Breast epithelium (tissue), 3 donors: Measurements from ENCODE around the gene FXYD1.

Experiments
- POLR2AphosphoS5 ChIP-seq, 3 donors: sonication (generic); formaldehyde crosslinking; IDR thresholded peaks; one replicate each; pipeline ENCODE4 v1.6.1; 2017; ENCODE audit warnings: antibody characterized with exemption in 3 of 3
- TF ChIP-seq, protein P1 (sequence below), 3 donors: fragments of 450-650 bp; IDR thresholded peaks; one replicate each; pipeline ENCODE4 v1.5.1; 2016 to 2017; ENCODE audit warnings: antibody characterized with exemption in 3 of 3, mild to moderate bottlenecking in 3 of 3, moderate library complexity in 3 of 3

DNA sequence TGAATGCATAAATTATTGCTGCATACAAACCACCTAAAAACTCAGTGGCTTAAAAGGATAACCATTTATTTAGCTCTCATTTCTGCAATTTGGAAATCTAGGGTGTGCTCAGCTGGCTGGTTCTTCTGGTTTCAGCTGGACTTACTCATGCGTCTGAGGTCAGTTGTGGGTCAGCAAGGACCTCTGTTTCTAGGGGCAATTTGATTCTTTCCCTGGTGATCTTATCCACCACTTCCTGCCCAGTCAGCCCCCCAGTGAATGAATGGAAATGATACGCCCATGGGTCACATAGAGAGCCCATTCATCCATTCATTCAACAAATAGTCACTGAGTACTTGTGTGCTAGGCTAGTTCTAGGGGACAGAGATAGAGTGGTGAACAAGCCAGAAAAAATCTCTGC is 25.8 kb downstream of the FXYD1 start:
- TF ChIP-seq, protein P1, sequence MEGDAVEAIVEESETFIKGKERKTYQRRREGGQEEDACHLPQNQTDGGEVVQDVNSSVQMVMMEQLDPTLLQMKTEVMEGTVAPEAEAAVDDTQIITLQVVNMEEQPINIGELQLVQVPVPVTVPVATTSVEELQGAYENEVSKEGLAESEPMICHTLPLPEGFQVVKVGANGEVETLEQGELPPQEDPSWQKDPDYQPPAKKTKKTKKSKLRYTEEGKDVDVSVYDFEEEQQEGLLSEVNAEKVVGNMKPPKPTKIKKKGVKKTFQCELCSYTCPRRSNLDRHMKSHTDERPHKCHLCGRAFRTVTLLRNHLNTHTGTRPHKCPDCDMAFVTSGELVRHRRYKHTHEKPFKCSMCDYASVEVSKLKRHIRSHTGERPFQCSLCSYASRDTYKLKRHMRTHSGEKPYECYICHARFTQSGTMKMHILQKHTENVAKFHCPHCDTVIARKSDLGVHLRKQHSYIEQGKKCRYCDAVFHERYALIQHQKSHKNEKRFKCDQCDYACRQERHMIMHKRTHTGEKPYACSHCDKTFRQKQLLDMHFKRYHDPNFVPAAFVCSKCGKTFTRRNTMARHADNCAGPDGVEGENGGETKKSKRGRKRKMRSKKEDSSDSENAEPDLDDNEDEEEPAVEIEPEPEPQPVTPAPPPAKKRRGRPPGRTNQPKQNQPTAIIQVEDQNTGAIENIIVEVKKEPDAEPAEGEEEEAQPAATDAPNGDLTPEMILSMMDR (IDR thresholded peaks at IDR 0.05) = no peak
- no peak for TF ChIP-seq POLR2AphosphoS5 (IDR thresholded peaks at IDR 0.05)
